Measurements from ENCODE around the gene KLF15. TPM values are rescaled to one million over a fixed set of nuclear protein-coding genes. Genes with fewer than 3 reads are reported as not detected.

KLF15 gene
- polyA plus RNA-seq, 1 donor (not counting 4 experiments of a cell fraction or from before 2014, with no cell fraction given): 0.03 TPM

- Histone ChIP-seq H2AFZ (ENCODE audit: control insufficient read depth, low read length) (no peak overlapping the region), H3K4me2 (ENCODE audit: control insufficient read depth, extremely low read depth, insufficient read depth, low read depth, low read length) (no peak overlapping the region), H3K9ac (ENCODE audit: control insufficient read depth, extremely low read depth, insufficient read depth, low read length) (no peak overlapping the region), H3K9me3 (ENCODE audit: control insufficient read depth, low read depth, low read length) (no peaks in the 10 kb centered on the region), H3K27ac (ENCODE audit: control insufficient read depth, insufficient read depth, low read length) (no peak overlapping the region), H3K4me3 (ENCODE audit: control insufficient read depth in 2 of 3, extremely low read depth in 1 of 3, insufficient read depth in 2 of 3, low read depth in 1 of 3, low read length in 3 of 3) (no peak overlapping the region), H4K20me1 (ENCODE audit: control insufficient read depth, extremely low read depth, insufficient read depth, low read length) (no peaks in the 10 kb centered on the region), H3K79me2 (ENCODE audit: control insufficient read depth, insufficient read depth, low read length) (no peaks in the 10 kb centered on the region), H3K27me3 (ENCODE audit: control insufficient read depth, extremely low read depth, insufficient read depth, low read length) (peaks cover 54% of the 10 kb centered on the region), H3K36me3 (ENCODE audit: control insufficient read depth in 2 of 2, extremely low read depth in 1 of 2, insufficient read depth in 2 of 2, low read length in 2 of 2) (no peaks in the 10 kb centered on the region), H3K9me1 (ENCODE audit: control insufficient read depth, extremely low read depth, insufficient read depth, low read length) (no peaks in the 10 kb centered on the region), H3K4me1 (ENCODE audit: control insufficient read depth, extremely low read depth, insufficient read depth, low read length) (peaks cover 2% of the 10 kb centered on the region)
- no peak for DNase-seq (ENCODE audit: low read depth, low spot score)
- no peak for TF ChIP-seq EZH2 (IDR thresholded peaks at IDR 0.05; ENCODE audit: low read length)
- no peak for TF ChIP-seq CTCF (optimal IDR thresholded peaks at IDR 0.05 in 1 of 3, IDR thresholded peaks at IDR 0.05 in 1 of 3, conservative IDR thresholded peaks at IDR 0.05 in 1 of 3; ENCODE audit: extremely low read depth in 1 of 3, insufficient read depth in 2 of 3, low read length in 3 of 3)
- dilution Hi-C loops (cut with MboI; ENCODE audit: extremely low pct_ligation_motif_present, low sequenced_read_pairs): no loop called here
- no peak for FAIRE-seq
Measured at GRCh38 chr3:126390751-126391150, 33.5 kb upstream of the KLF15 start.

- Histone ChIP-seq H3K79me2 (ENCODE audit: control insufficient read depth, insufficient read depth, low read length) (no peaks in the 10 kb centered on the region), H4K20me1 (ENCODE audit: control insufficient read depth, extremely low read depth, insufficient read depth, low read length) (no peaks in the 10 kb centered on the region), H3K36me3 (ENCODE audit: control insufficient read depth in 2 of 2, extremely low read depth in 1 of 2, insufficient read depth in 2 of 2, low read length in 2 of 2) (no peaks in the 10 kb centered on the region), H3K9ac (ENCODE audit: control insufficient read depth, extremely low read depth, insufficient read depth, low read length) (no peak overlapping the region), H3K4me1 (ENCODE audit: control insufficient read depth, extremely low read depth, insufficient read depth, low read length) (peaks cover 2% of the 10 kb centered on the region), H2AFZ (ENCODE audit: control insufficient read depth, low read length) (no peak overlapping the region), H3K9me3 (ENCODE audit: control insufficient read depth, low read depth, low read length) (no peaks in the 10 kb centered on the region), H3K4me2 (ENCODE audit: control insufficient read depth, extremely low read depth, insufficient read depth, low read depth, low read length) (no peak overlapping the region), H3K9me1 (ENCODE audit: control insufficient read depth, extremely low read depth, insufficient read depth, low read length) (no peaks in the 10 kb centered on the region), H3K4me3 (ENCODE audit: control insufficient read depth in 2 of 3, extremely low read depth in 1 of 3, insufficient read depth in 2 of 3, low read depth in 1 of 3, low read length in 3 of 3) (no peak overlapping the region), H3K27me3 (ENCODE audit: control insufficient read depth, extremely low read depth, insufficient read depth, low read length) (peaks cover 50% of the 10 kb centered on the region), H3K27ac (ENCODE audit: control insufficient read depth, insufficient read depth, low read length) (no peak overlapping the region)
- no peak for DNase-seq (ENCODE audit: low read depth, low spot score)
- TF ChIP-seq CTCF (optimal IDR thresholded peaks at IDR 0.05 in 1 of 3, IDR thresholded peaks at IDR 0.05 in 1 of 3, conservative IDR thresholded peaks at IDR 0.05 in 1 of 3; ENCODE audit: extremely low read depth in 1 of 3, insufficient read depth in 2 of 3, low read length in 3 of 3) (no peak), EZH2 (IDR thresholded peaks at IDR 0.05; ENCODE audit: low read length) (no peak)
- no peak for FAIRE-seq
- dilution Hi-C loops (cut with MboI; ENCODE audit: extremely low pct_ligation_motif_present, low sequenced_read_pairs): no loop called here
Measured at GRCh38 chr3:126390201-126390600, 33.0 kb upstream of the KLF15 start.
